SK-N-SH (cell line): ENCODE results near the gene DLG1. TPM values are rescaled to one million over a fixed set of nuclear protein-coding genes. Genes with fewer than 3 reads are reported as not detected.

Experiments used
- CTCF ChIA-PET: fragments of 300-600, 350-600 bp; formaldehyde crosslinking; extraction: SDS; loops from one replicate; lab custom pipeline; 2021; lab: Yijun Ruan, JAX
- POLR2A ChIA-PET: fragments of 350-600 bp; sonication (Branson Sonifier 250); formaldehyde crosslinking; extraction: SDS; loops from one replicate; lab custom pipeline; 2020; ENCODE audit warnings: antibody characterized with exemption, inconsistent platforms; lab: Yijun Ruan, JAX
- DNase-seq: peaks from one replicate; pipeline ENCODE4 v3.0.0; 2012
- H2AFZ ChIP-seq: fragments of 200-600 bp; sonication (generic); 2 replicates; pipeline ENCODE4 v1.8.1; 2016; ENCODE audit warnings: antibody characterized with exemption, mild to moderate bottlenecking, low read depth
- H3F3A ChIP-seq: fragments of 200-600 bp; sonication (generic); replicated peaks from 2 replicates; pipeline ENCODE3; 2016; ENCODE audit warnings: antibody characterized with exemption, mild to moderate bottlenecking; ENCODE audit not compliant: insufficient read depth
- H3K27ac ChIP-seq, 2 experiments: fragments of 200-500 bp in 1 of 2; fragments of 200-600 bp in 1 of 2; sonication (Bioruptor generic) in 1 of 2; sonication (generic), shearing (Covaris generic) in 1 of 2; 2 replicates each; pipeline versions ENCODE4 v1.5.1 to v1.6.1; 2014 to 2016; ENCODE audit warnings: low read depth in 2 of 2, inconsistent platforms in 1 of 2, low read length in 1 of 2, mild to moderate bottlenecking in 1 of 2, mixed read lengths in 1 of 2
- H3K27me3 ChIP-seq: fragments of 200-600 bp; sonication (generic), shearing (Covaris generic); 2 replicates; pipeline ENCODE4 v1.6.1; 2016; ENCODE audit warnings: mixed run types; ENCODE audit not compliant: insufficient read depth
- H3K36me3 ChIP-seq, 2 experiments: fragments of 200-500 bp in 1 of 2; fragments of 200-600 bp in 1 of 2; sonication (Bioruptor generic) in 1 of 2; sonication (generic) in 1 of 2; replicated peaks in 1 of 2; 2 replicates each; pipeline versions ENCODE3 to v1.5.1; 2014 to 2016; ENCODE audit warnings: low read length in 1 of 2, mild to moderate bottlenecking in 1 of 2; ENCODE audit not compliant: insufficient read depth in 2 of 2, control insufficient read depth in 1 of 2
- H3K4me1 ChIP-seq, 2 experiments: fragments of 200-500 bp in 1 of 2; fragments of 200-600 bp in 1 of 2; sonication (Bioruptor generic) in 1 of 2; sonication (generic), shearing (Covaris generic) in 1 of 2; 2 replicates each; pipeline versions ENCODE4 v1.5.1 to v1.6.1; 2014 to 2016; ENCODE audit warnings: low read depth in 1 of 2, low read length in 1 of 2, mixed run types in 1 of 2; ENCODE audit not compliant: insufficient read depth in 2 of 2, control insufficient read depth in 1 of 2
- H3K4me2 ChIP-seq: fragments of 200-600 bp; sonication (generic), shearing (Covaris generic); 2 replicates; pipeline ENCODE4 v1.6.1; 2017; ENCODE audit warnings: mixed run types
- H3K4me3 ChIP-seq, 2 experiments: fragments of 200-500 bp in 1 of 2; fragments of 200-600 bp in 1 of 2; sonication (Bioruptor generic) in 1 of 2; sonication (generic), shearing (Covaris generic) in 1 of 2; 2 replicates each; pipeline versions ENCODE4 v1.5.1 to v1.8.1; 2014 to 2016; ENCODE audit warnings: low read depth in 2 of 2, inconsistent platforms in 1 of 2, low read length in 1 of 2, mild to moderate bottlenecking in 1 of 2, mixed read lengths in 1 of 2, moderate library complexity in 1 of 2
- H3K79me2 ChIP-seq: fragments of 200-600 bp; sonication (generic); 2 replicates; pipeline ENCODE4 v1.8.1; 2017; ENCODE audit warnings: mild to moderate bottlenecking; ENCODE audit not compliant: insufficient read depth
- H3K9ac ChIP-seq: fragments of 200-600 bp; sonication (generic); 2 replicates; pipeline ENCODE4 v1.6.1; 2017; ENCODE audit warnings: mixed run types
- H3K9me2 ChIP-seq: fragments of 200-600 bp; sonication (generic); 2 replicates; pipeline ENCODE4 v1.6.1; 2017; ENCODE audit warnings: mixed run types
- H3K9me3 ChIP-seq: fragments of 200-600 bp; sonication (generic); 2 replicates; pipeline ENCODE4 v1.6.1; 2017; ENCODE audit warnings: mixed run types, mild to moderate bottlenecking, moderate library complexity
- H4K20me1 ChIP-seq: fragments of 200-600 bp; sonication (generic); 2 replicates; pipeline ENCODE4 v1.6.1; 2017; ENCODE audit warnings: mild to moderate bottlenecking, mixed run types; ENCODE audit not compliant: insufficient read depth
- EP300 ChIP-seq, 2 experiments: IDR thresholded peaks; 2 replicates each; pipeline versions ENCODE4 v1.4.0 to v1.6.1; 2012; ENCODE audit warnings: borderline replicate concordance in 1 of 2, low read depth in 1 of 2, low read length in 1 of 2
- EZH2phosphoT487 ChIP-seq: fragments of 200-600 bp; sonication (generic); IDR thresholded peaks from 2 replicates; pipeline ENCODE4 v1.6.1; 2017; ENCODE audit warnings: low read depth, mixed run types, mild to moderate bottlenecking, antibody characterized with exemption, moderate library complexity, borderline replicate concordance
- GABPA ChIP-seq: IDR thresholded peaks from 2 replicates; pipeline ENCODE4 v1.4.0; 2012; ENCODE audit warnings: low read depth, mild to moderate bottlenecking
- IRF3 ChIP-seq: fragments of 150-350 bp; IDR thresholded peaks from 2 replicates; pipeline ENCODE4 v1.6.1; 2016; ENCODE audit warnings: mild to moderate bottlenecking, low read depth, low read length
- JUND ChIP-seq: IDR thresholded peaks from 2 replicates; pipeline ENCODE4 v1.4.0; 2012
- MEF2A ChIP-seq: IDR thresholded peaks from 2 replicates; pipeline ENCODE4 v1.4.0; 2012; ENCODE audit warnings: low read depth, borderline replicate concordance
- MXI1 ChIP-seq: IDR thresholded peaks from 2 replicates; pipeline ENCODE4 v1.6.1; 2012; ENCODE audit warnings: mild to moderate bottlenecking, low read depth, low read length, improper control_type of control experiment
- NFIC ChIP-seq: IDR thresholded peaks from 2 replicates; pipeline ENCODE4 v1.4.0; 2012; ENCODE audit warnings: borderline replicate concordance
- NRF1 ChIP-seq: IDR thresholded peaks from 2 replicates; pipeline ENCODE4 v1.6.1; 2012; ENCODE audit warnings: low read depth, mild to moderate bottlenecking, low read length
- RAD21 ChIP-seq: IDR thresholded peaks from 2 replicates; pipeline ENCODE4 v1.6.1; 2012; ENCODE audit warnings: mild to moderate bottlenecking, low read length
- RCOR1 ChIP-seq: fragments of 150-350 bp; IDR thresholded peaks from 2 replicates; pipeline ENCODE4 v1.6.1; 2017; ENCODE audit warnings: antibody characterized with exemption, low read length
- RFX5 ChIP-seq: IDR thresholded peaks from 2 replicates; pipeline ENCODE4 v1.6.1; 2012; ENCODE audit warnings: mild to moderate bottlenecking, improper control_type of control experiment, low read length
- RXRA ChIP-seq: IDR thresholded peaks from 2 replicates; pipeline ENCODE4 v1.4.0; 2012; ENCODE audit warnings: low read depth, mild to moderate bottlenecking, borderline replicate concordance
- USF1 ChIP-seq: IDR thresholded peaks from 2 replicates; pipeline ENCODE4 v1.4.0; 2012; ENCODE audit warnings: low read depth, borderline replicate concordance
- YY1 ChIP-seq: IDR thresholded peaks from 2 replicates; pipeline ENCODE4 v1.4.0; 2012; ENCODE audit warnings: low read depth, mild to moderate bottlenecking
- ZBTB33 ChIP-seq: IDR thresholded peaks from 2 replicates; pipeline ENCODE4 v1.4.0; 2012; ENCODE audit warnings: low read depth, borderline replicate concordance
- WGBS: methylation state at CpG from one replicate; pipeline ENCODE4 v1.1.6; 2017; ENCODE audit warnings: low lambda C conversion rate; 5-methylcytosine and 5-hydroxymethylcytosine counted together
- polyA plus RNA-seq, 3 experiments: library from polyadenylated mRNA; depleted of rRNA; stranded (reverse); fragments of >200 nt; gene quantifications; 2 replicates each; pipeline ENCODE4 v1.2.3, GENCODE V29; 2012

The DLG1 gene
- polyA plus RNA-seq, 1 of the 3 experiments (the other 2 are of a cell fraction), result 16.5 TPM

- DNase-seq, result no peak
- no peaks in the 10 kb centered on the region for H3K9me3 ChIP-seq
Measured at GRCh38 chr3:197337656-197338055, 39.2 kb upstream of the DLG1 start.

GRCh38 chr3:197337214-197337613 lies 38.8 kb upstream of the DLG1 start:
- Histone ChIP-seq H3K9me3 (no peaks in the 10 kb centered on the region), H3K36me3 (no peaks in the 10 kb centered on the region), H3K79me2 (no peaks in the 10 kb centered on the region), H4K20me1 (no peaks in the 10 kb centered on the region), H3K27me3 (no peaks in the 10 kb centered on the region), H3F3A (no peaks in the 10 kb centered on the region), H3K9ac (no peak overlapping the region), H3K4me3 (no peak overlapping the region), H3K9me2 (no peaks in the 10 kb centered on the region), H2AFZ (no peak overlapping the region), H3K27ac (no peak overlapping the region), H3K4me1 (peaks cover 12 to 23% of the 10 kb centered on the region in 2 experiments; a peak in 2 of 4 replicates), H3K4me2 (no peak overlapping the region)
- ChIA-PET CTCF (interaction anchor here (1.0 to 1.6 kb wide), 3 partner anchors 18 to 81 kb away, joined by 3 to 4 read pairs (median 3); no protein-coding TSS in a partner anchor), POLR2A (no interaction called here)
- WGBS, result 92% methylated on average over 5 of the region's 5 CpGs
- DNase-seq, result no peak
- TF ChIP-seq NRF1 (no peak), ZBTB33 (no peak), JUND (no peak), MXI1 (no peak), RXRA (no peak), RCOR1 (no peak), MEF2A (no peak), RFX5 (no peak), YY1 (no peak), USF1 (no peak), RAD21 (no peak), EZH2phosphoT487 (no peak)

More at GRCh38 chr3:197337656-197338055, 39.2 kb upstream of the DLG1 start:
- no peak overlapping the region for H3K4me3 ChIP-seq
- 87% methylated on average over 4 of the region's 4 CpGs for WGBS
- CTCF ChIA-PET, result interaction anchor here (1.0 to 1.6 kb wide), 2 partner anchors 18 to 81 kb away, joined by 3 to 4 read pairs; no protein-coding TSS in a partner anchor
- POLR2A ChIA-PET, result no interaction called here
- peaks cover 12 to 23% of the 10 kb centered on the region in 2 experiments; a peak in 2 of 4 replicates for H3K4me1 ChIP-seq
- no peaks in the 10 kb centered on the region for H3K79me2 ChIP-seq
- H3F3A ChIP-seq, result no peaks in the 10 kb centered on the region
- no peaks in the 10 kb centered on the region for H4K20me1 ChIP-seq
- H3K27ac ChIP-seq, result no peak overlapping the region
- no peaks in the 10 kb centered on the region for H3K27me3 ChIP-seq
- no peak for TF ChIP-seq ZBTB33
- TF ChIP-seq IRF3, result no peak
- TF ChIP-seq USF1, result no peak
- no peak for TF ChIP-seq EP300 (IDR thresholded peaks at IDR 0.05; ENCODE audit: borderline replicate concordance in 1 of 2, low read depth in 1 of 2, low read length in 1 of 2)
- no peak for TF ChIP-seq GABPA
- TF ChIP-seq NFIC, result no peak
- no peak overlapping the region for H2AFZ ChIP-seq
- H3K4me2 ChIP-seq, result no peak overlapping the region
- H3K36me3 ChIP-seq, result no peaks in the 10 kb centered on the region
- no peak overlapping the region for H3K9ac ChIP-seq
- no peaks in the 10 kb centered on the region for H3K9me2 ChIP-seq
